HepG2 (cell line): ENCODE results near the gene PKP4.

Experiments used
- DMTF1 ChIP-seq: sonication (generic); formaldehyde crosslinking; IDR thresholded peaks from 2 replicates; pipeline ENCODE4 v1.4.0; 2020; ENCODE audit warnings: mild to moderate bottlenecking, missing genetic modification reagents
- EZH2 ChIP-seq: conservative IDR thresholded peaks from 2 replicates; pipeline ENCODE4 v1.6.1; 2012; ENCODE audit warnings: mild to moderate bottlenecking, low read depth, low read length, moderate library complexity
- ZNF138 ChIP-seq: sonication (generic); formaldehyde crosslinking; IDR thresholded peaks from 2 replicates; pipeline ENCODE4 v1.5.0; 2020; ENCODE audit warnings: mild to moderate bottlenecking, low read depth, missing genetic modification reagents

GRCh38 chr2:158718851-158719250 lies 262.1 kb downstream of the PKP4 start:
- TF ChIP-seq ZNF138 (CRISPR knock-in tag) (no peak), DMTF1 (CRISPR knock-in tag) (no peak), EZH2 (no peak)
